ENCODE data around the gene MDFIC.

Gene MDFIC

GRCh38 chr7:114957444-114957843 lies 35.5 kb downstream of the MDFIC start:
- no peak for DNase-seq

- DNase-seq = no peak
These were observed 38.0 kb downstream of the MDFIC start for GRCh38 chr7:114959931-114960330.

- no peak for DNase-seq
These were observed 40.5 kb downstream of the MDFIC start for GRCh38 chr7:114962441-114962840.

GRCh38 chr7:114966156-114966555 lies 44.3 kb downstream of the MDFIC start:
- no peak for DNase-seq

GRCh38 chr7:114969096-114969495 lies 47.2 kb downstream of the MDFIC start:
- DNase-seq = no peak

GRCh38 chr7:114970308-114970707 lies 48.4 kb downstream of the MDFIC start:
- DNase-seq = no peak

GRCh38 chr7:114970732-114971131 lies 48.8 kb downstream of the MDFIC start:
- DNase-seq = no peak

GRCh38 chr7:114972567-114972966 lies 50.7 kb downstream of the MDFIC start:
- no peak for DNase-seq

- DNase-seq = no peak
These were observed 51.3 kb downstream of the MDFIC start for GRCh38 chr7:114973147-114973546.

- no peak for DNase-seq
These were observed 53.5 kb downstream of the MDFIC start for GRCh38 chr7:114975401-114975800.

GRCh38 chr7:114976666-114977065 lies 54.8 kb downstream of the MDFIC start:
- DNase-seq = no peak

- DNase-seq = no peak
These were observed 55.4 kb downstream of the MDFIC start for GRCh38 chr7:114977277-114977676.

GRCh38 chr7:114979388-114979787 lies 57.5 kb downstream of the MDFIC start:
- no peak for DNase-seq

- no peak for DNase-seq
These were observed 58.1 kb downstream of the MDFIC start for GRCh38 chr7:114979803-114980507.

- DNase-seq = no peak
These were observed 59.4 kb downstream of the MDFIC start for GRCh38 chr7:114981323-114981722.

- no peak for DNase-seq
These were observed 63.3 kb downstream of the MDFIC start for GRCh38 chr7:114985116-114985715.

- DNase-seq = no peak
These were observed 64.6 kb downstream of the MDFIC start for GRCh38 chr7:114986190-114987180.

- DNase-seq = no peak
These were observed 66.1 kb downstream of the MDFIC start for GRCh38 chr7:114988026-114988425.

GRCh38 chr7:114988755-114989375 lies 67.0 kb downstream of the MDFIC start:
- DNase-seq = no peak

GRCh38 chr7:114989531-114989930 lies 67.6 kb downstream of the MDFIC start:
- DNase-seq = no peak

- DNase-seq = no peak
These were observed 75.9 kb downstream of the MDFIC start for GRCh38 chr7:114997487-114998404.

- no peak for DNase-seq
These were observed 82.2 kb downstream of the MDFIC start for GRCh38 chr7:115004121-115004520.

Measured in NCI-H526 treated with DMSO at 0.1 percent for 48 hours (cell line).